ENCODE measurements around the gene DQX1. TPM values are rescaled to one million over a fixed set of nuclear protein-coding genes. Genes with fewer than 3 reads are reported as not detected.

DQX1 gene
- total and polyA plus RNA-seq, 11 donors = not detected

DNA sequence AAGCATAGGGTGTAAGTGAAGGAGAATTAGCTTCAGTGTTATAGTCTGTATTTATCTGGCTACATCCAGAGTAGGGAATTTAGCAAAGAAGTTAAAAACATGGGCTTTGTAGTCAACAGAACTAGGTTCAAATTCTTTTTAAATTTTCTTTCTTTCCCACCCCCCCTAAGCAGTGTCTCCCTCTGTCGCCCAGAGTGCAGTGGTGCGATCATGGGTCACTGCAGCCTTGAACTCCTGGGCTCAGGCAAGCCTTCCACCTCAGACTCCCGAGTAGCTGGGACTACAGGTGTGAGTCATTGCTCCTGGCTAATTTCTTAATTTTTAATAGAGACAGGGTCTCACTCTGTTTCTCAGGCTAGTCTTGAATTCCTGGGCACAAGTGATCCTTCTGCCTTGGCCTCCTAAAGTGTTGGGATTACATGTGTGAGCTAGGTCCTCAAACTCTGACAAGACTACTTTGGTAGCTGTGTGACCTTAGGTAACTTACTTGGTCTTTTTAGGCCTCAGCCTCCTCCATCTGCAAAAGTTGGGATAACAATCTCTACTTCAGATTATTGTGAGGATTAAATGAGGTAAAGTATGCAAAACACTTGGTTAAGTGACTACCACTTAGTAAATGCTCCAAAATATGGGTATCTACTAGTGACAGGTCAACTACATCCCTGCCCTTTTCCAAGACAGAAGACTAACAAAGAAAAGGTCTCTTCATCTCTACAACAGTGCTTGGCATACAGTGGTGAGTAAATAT lies 46.3 kb upstream of the DQX1 start:
- no peaks in the 10 kb centered on the region for H3K36me3 ChIP-seq
- ATAC-seq = no peak
- 69 to 79% (median 75%) methylated on average over 3 of the region's 3 CpGs for WGBS, 4 donors
- no peak overlapping the region for H3K4me3 ChIP-seq
- no peak overlapping the region for H3K27ac ChIP-seq
- no peaks in the 10 kb centered on the region for H3K9me3 ChIP-seq
- H3K4me1 ChIP-seq = peaks cover 0 to 62% (median 2%) of the 10 kb centered on the region in 12 donors
- no peak for TF ChIP-seq POLR2A (IDR thresholded peaks at IDR 0.05)
- TF ChIP-seq, protein P1, sequence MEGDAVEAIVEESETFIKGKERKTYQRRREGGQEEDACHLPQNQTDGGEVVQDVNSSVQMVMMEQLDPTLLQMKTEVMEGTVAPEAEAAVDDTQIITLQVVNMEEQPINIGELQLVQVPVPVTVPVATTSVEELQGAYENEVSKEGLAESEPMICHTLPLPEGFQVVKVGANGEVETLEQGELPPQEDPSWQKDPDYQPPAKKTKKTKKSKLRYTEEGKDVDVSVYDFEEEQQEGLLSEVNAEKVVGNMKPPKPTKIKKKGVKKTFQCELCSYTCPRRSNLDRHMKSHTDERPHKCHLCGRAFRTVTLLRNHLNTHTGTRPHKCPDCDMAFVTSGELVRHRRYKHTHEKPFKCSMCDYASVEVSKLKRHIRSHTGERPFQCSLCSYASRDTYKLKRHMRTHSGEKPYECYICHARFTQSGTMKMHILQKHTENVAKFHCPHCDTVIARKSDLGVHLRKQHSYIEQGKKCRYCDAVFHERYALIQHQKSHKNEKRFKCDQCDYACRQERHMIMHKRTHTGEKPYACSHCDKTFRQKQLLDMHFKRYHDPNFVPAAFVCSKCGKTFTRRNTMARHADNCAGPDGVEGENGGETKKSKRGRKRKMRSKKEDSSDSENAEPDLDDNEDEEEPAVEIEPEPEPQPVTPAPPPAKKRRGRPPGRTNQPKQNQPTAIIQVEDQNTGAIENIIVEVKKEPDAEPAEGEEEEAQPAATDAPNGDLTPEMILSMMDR (IDR thresholded peaks at IDR 0.05) = no peak
- no peak for DNase-seq
- intact Hi-C loops (cut with DNase I) = no loop called here
- H3K27me3 ChIP-seq = peaks cover 0 to 3% (median 0%) of the 10 kb centered on the region in 9 donors

DNA sequence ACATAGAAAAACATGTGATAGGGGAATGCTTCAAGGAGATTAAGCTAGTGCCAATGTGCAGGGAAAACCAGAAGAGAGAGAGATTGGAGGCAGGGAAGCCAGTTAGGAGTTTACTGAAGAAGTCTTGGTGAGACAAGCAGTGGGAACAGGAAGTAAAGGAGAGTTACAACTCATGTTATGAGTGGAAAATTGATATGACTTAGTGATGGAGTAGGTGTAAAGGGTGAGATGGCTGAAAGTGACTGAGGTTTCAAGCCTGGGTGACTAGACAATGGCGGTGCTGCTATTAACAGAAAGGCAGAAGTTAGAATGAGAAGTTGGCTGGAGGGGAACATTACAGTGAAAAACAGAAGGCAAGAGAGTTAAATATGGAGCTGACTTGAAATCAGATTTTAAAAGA lies 45.0 kb upstream of the DQX1 start:
- no peak overlapping the region for H3K4me3 ChIP-seq
- no peak for DNase-seq
- peak overlapping the region in 1 of 12 donors; percentile 11 for H3K27ac ChIP-seq
- H3K36me3 ChIP-seq = no peaks in the 10 kb centered on the region
- peaks cover 0 to 51% (median 0%) of the 10 kb centered on the region in 12 donors for H3K4me1 ChIP-seq
- TF ChIP-seq, protein P1 (IDR thresholded peaks at IDR 0.05) = no peak
- TF ChIP-seq POLR2A (IDR thresholded peaks at IDR 0.05) = no peak
- H3K27me3 ChIP-seq = peaks cover 0 to under 1% (median 0%) of the 10 kb centered on the region in 9 donors
- H3K9me3 ChIP-seq = no peaks in the 10 kb centered on the region
- ATAC-seq = no peak
- 73 to 83% (median 78%) methylated on average over 1 of the region's 1 CpG for WGBS, 4 donors
- intact Hi-C loops (cut with DNase I) = no loop called here

DNA sequence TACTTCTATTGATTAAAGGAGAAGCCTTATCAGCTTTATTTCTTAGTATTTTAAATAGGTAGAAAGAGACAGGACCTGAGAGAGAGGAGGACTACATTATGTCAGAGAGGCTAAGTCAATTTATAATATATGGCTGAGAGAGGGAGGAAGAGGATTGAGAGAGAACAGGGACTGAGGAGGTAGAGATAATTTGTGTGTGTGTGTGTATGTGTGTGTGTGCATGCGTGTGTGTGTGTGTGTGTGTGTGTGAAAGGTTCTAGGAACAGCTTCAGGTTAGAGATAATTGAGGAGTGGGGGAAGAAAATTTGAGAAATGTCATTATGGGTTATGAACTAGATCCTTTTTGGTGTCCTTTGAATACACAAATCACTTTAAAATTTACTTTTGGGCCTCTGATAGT lies 43.7 kb upstream of the DQX1 start:
- H3K4me1 ChIP-seq = peaks cover 0 to 38% (median 0%) of the 10 kb centered on the region in 12 donors
- no peaks in the 10 kb centered on the region for H3K9me3 ChIP-seq
- intact Hi-C loops (cut with DNase I) = no loop called here
- DNase-seq (no peak), ATAC-seq (no peak)
- H3K36me3 ChIP-seq = no peaks in the 10 kb centered on the region
- H3K27ac ChIP-seq = no peak overlapping the region
- no peak for TF ChIP-seq POLR2A (IDR thresholded peaks at IDR 0.05)
- TF ChIP-seq, protein P1 (IDR thresholded peaks at IDR 0.05) = no peak
- 38 to 90% (median 82%) methylated on average over 1 of the region's 1 CpG for WGBS, 4 donors
- no peaks in the 10 kb centered on the region for H3K27me3 ChIP-seq
- H3K4me3 ChIP-seq = no peak overlapping the region

DNA sequence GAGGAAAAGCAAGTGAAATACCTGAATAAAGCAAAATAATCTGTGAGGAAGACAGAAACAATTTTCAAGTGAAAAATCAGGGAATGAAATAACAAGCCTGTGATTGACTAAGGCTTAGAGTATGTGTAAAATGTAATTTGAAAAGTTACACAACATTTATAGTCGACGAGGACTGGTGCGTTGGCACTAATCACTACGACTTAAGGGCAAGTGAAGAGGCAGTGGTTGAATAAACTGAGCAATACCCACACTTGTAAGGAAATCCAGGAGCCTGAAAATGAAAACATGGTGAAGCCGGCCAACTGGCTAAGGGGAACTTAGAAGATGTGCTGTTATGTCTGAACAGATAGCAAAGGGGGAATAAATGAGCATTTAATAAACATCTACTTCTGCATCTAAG lies 41.9 kb upstream of the DQX1 start:
- 85 to 86% (median 86%) methylated on average over 5 of the region's 5 CpGs for WGBS, 4 donors
- Histone ChIP-seq H3K4me1 (peaks cover 0 to 21% (median 0%) of the 10 kb centered on the region in 12 donors), H3K9me3 (no peaks in the 10 kb centered on the region), H3K27ac (peak overlapping the region in 1 of 12 donors; percentile 1), H3K4me3 (no peak overlapping the region), H3K27me3 (peaks cover 0 to 7% (median 0%) of the 10 kb centered on the region in 9 donors), H3K36me3 (no peaks in the 10 kb centered on the region)
- no peak for TF ChIP-seq POLR2A (IDR thresholded peaks at IDR 0.05)
- TF ChIP-seq, protein P1 (IDR thresholded peaks at IDR 0.05) = no peak
- ATAC-seq (no peak), DNase-seq (no peak)
- intact Hi-C loops (cut with DNase I) = no loop called here

All from heart left ventricle (tissue), 16 donors.